DND-41 (cell line): ENCODE measurements around the gene PIEZO1.

Experiments used
- ATAC-seq: fragments of 200-7000 bp; cut with Tn5 transposase; 3 replicates; pipeline ENCODE4 v1.9.1; 2021; ENCODE audit warnings: low read depth; ENCODE audit not compliant: insufficient read depth
- DNase-seq: peaks from one replicate; pipeline ENCODE4 v3.0.0-alpha.2; 2020
- H2AFZ ChIP-seq: 2 replicates; pipeline ENCODE4 v1.6.0; 2012; ENCODE audit warnings: low read depth, low read length
- H3K27ac ChIP-seq: 2 replicates; pipeline ENCODE4 v1.5.1; 2012; ENCODE audit warnings: low read length, inconsistent platforms
- H3K27me3 ChIP-seq: fragments of 200-600 bp; sonication (generic); 2 replicates; pipeline ENCODE4 v1.6.0; 2012; ENCODE audit warnings: low read length, mild to moderate bottlenecking, inconsistent platforms; ENCODE audit not compliant: insufficient read depth, poor library complexity
- H3K36me3 ChIP-seq: 2 replicates; pipeline ENCODE4 v1.5.1; 2012; ENCODE audit warnings: low read length, inconsistent platforms; ENCODE audit not compliant: insufficient read depth
- H3K4me1 ChIP-seq: 2 replicates; pipeline ENCODE4 v1.5.1; 2012; ENCODE audit warnings: mild to moderate bottlenecking, low read length; ENCODE audit not compliant: insufficient read depth
- H3K4me2 ChIP-seq: 2 replicates; pipeline ENCODE4 v1.6.0; 2012; ENCODE audit warnings: mild to moderate bottlenecking, moderate library complexity, low read length, inconsistent platforms; ENCODE audit not compliant: insufficient read depth
- H3K4me3 ChIP-seq, 2 experiments: fragments of 200-600 bp in 1 of 2; shearing (Covaris generic) in 1 of 2; 2 replicates each; pipeline ENCODE4 v1.5.1; 2012 to 2016; ENCODE audit warnings: inconsistent platforms in 2 of 2, low read length in 2 of 2, mild to moderate bottlenecking in 2 of 2, low read depth in 1 of 2, moderate library complexity in 1 of 2
- H3K79me2 ChIP-seq: 2 replicates; pipeline ENCODE4 v1.6.0; 2012; ENCODE audit warnings: low read length, inconsistent platforms; ENCODE audit not compliant: insufficient read depth
- H3K9ac ChIP-seq: 2 replicates; pipeline ENCODE4 v1.6.0; 2012; ENCODE audit warnings: low read depth, mild to moderate bottlenecking, inconsistent platforms, low read length, moderate library complexity
- H3K9me3 ChIP-seq: 2 replicates; pipeline ENCODE4 v1.5.1; 2012; ENCODE audit warnings: low read length, moderate library complexity, mild to moderate bottlenecking, inconsistent platforms; ENCODE audit not compliant: insufficient read depth, severe bottlenecking
- H4K20me1 ChIP-seq: 2 replicates; pipeline ENCODE4 v1.6.0; 2012; ENCODE audit warnings: low read length; ENCODE audit not compliant: insufficient read depth
- EZH2 ChIP-seq: IDR thresholded peaks from 3 replicates; pipeline ENCODE4 v1.6.1; 2012; ENCODE audit warnings: borderline replicate concordance, low read depth, mild to moderate bottlenecking, moderate library complexity, low read length, inconsistent platforms; ENCODE audit not compliant: severe bottlenecking
- TF ChIP-seq, protein P1 (sequence below): IDR thresholded peaks from 2 replicates; pipeline ENCODE4 v1.5.1; 2012; ENCODE audit warnings: borderline replicate concordance, low read length, moderate library complexity, mild to moderate bottlenecking; ENCODE audit not compliant: poor library complexity, severe bottlenecking; ENCODE audit errors: extremely low read depth

PIEZO1 gene

DNA sequence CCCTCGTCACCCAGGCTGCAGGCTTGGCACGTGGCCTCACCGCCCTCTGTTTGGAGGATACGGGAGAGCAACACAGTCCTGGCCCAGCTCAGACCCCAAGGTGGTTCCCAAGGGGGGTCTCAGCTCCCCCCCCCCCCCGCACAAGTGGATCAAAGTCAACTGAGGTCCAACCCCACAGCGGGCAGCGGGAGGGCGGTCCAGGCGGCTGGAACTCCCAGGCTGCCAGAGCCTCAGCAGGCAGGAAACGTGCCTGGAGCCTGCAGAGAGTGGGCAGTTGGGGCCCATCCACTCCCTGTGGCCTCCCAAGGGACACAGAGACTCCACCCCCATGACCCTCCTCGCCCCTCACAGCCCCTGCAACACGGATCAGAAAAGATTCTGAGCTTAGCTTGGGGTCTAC, 36.7 kb downstream of the PIEZO1 start:
- DNase-seq, result no peak
- H3K9me3 ChIP-seq, result no peaks in the 10 kb centered on the region
- no peak overlapping the region for H2AFZ ChIP-seq
- no peak for TF ChIP-seq EZH2
- TF ChIP-seq, protein P1, sequence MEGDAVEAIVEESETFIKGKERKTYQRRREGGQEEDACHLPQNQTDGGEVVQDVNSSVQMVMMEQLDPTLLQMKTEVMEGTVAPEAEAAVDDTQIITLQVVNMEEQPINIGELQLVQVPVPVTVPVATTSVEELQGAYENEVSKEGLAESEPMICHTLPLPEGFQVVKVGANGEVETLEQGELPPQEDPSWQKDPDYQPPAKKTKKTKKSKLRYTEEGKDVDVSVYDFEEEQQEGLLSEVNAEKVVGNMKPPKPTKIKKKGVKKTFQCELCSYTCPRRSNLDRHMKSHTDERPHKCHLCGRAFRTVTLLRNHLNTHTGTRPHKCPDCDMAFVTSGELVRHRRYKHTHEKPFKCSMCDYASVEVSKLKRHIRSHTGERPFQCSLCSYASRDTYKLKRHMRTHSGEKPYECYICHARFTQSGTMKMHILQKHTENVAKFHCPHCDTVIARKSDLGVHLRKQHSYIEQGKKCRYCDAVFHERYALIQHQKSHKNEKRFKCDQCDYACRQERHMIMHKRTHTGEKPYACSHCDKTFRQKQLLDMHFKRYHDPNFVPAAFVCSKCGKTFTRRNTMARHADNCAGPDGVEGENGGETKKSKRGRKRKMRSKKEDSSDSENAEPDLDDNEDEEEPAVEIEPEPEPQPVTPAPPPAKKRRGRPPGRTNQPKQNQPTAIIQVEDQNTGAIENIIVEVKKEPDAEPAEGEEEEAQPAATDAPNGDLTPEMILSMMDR, result no peak
- no peak overlapping the region for H3K27ac ChIP-seq
- peaks cover 26% of the 10 kb centered on the region for H3K79me2 ChIP-seq
- no peaks in the 10 kb centered on the region for H3K4me1 ChIP-seq
- H3K27me3 ChIP-seq, result no peaks in the 10 kb centered on the region
- H3K4me2 ChIP-seq, result no peak overlapping the region
- H4K20me1 ChIP-seq, result peaks cover 52% of the 10 kb centered on the region
- peaks cover 33% of the 10 kb centered on the region for H3K36me3 ChIP-seq
- no peak for ATAC-seq
- H3K4me3 ChIP-seq, result no peak overlapping the region
- H3K9ac ChIP-seq, result no peak overlapping the region

DNA sequence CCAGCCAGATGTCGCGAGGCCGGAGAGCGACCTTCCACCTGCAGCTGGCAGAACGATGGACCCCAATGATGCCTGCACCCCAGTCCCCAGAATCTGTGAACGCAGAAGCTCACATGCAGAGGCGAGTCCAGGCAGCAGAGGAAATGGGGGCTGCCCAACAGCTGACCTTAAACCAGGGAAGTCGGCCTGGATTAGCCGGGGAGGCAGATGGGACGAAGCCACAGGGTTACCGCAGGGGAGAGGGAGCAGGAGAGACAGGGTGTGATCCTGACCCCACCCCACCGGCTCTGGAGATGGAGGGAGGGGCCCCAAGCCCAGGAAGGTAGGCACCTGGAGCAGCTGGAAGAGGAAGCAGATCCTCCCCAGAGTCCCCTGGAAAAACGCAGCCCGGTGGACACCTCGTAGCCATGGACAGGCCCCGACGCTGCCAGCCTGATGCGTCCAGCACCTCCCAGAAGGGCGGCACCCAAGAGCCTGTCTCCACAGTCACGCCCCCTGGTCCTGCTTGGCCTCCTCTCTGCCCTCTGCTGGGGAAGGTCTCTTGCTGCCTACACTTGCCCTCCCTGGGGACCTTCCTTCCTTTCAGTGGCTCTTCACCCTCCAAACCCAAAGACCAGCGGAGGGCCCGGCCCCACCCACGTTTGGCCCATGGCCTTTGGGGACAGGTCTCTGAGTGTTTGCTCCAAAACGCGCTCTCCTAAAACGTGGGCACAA, 37.3 kb downstream of the PIEZO1 start:
- Histone ChIP-seq H3K9me3 (no peaks in the 10 kb centered on the region), H3K79me2 (peaks cover 26% of the 10 kb centered on the region), H3K36me3 (peaks cover 38% of the 10 kb centered on the region), H3K27ac (no peak overlapping the region), H4K20me1 (peaks cover 55% of the 10 kb centered on the region), H3K4me2 (no peak overlapping the region), H3K9ac (no peak overlapping the region), H3K27me3 (no peaks in the 10 kb centered on the region), H2AFZ (no peak overlapping the region), H3K4me3 (no peak overlapping the region), H3K4me1 (no peaks in the 10 kb centered on the region)
- DNase-seq (peak; percentile 60), ATAC-seq (peak; percentile 62; the same call in 2 of the 3 replicates)
- no peak for TF ChIP-seq EZH2
- TF ChIP-seq, protein P1, result peak; percentile 57

DNA sequence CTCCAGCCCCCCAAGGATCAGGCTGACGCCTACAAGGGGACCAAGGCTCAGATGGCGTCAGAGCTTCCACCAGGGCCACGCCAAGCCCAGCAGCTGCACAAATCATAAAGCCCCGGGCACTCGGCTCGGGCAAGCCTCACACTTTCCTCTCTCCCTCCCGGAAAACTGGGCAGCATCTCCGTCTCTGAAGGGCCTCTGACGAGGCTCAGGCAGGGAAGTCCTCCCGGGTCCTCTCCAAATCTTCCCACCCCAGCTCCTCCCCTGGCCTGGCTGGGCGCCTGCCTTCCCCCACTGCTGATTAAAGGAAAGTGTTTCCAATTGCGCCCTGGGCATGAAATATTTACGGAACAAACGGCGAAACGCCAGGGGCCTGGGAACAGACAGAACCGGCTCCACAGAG, 38.5 kb downstream of the PIEZO1 start:
- Histone ChIP-seq H3K9me3 (no peaks in the 10 kb centered on the region), H3K4me3 (no peak overlapping the region), H3K27ac (no peak overlapping the region), H3K27me3 (no peaks in the 10 kb centered on the region), H3K4me2 (no peak overlapping the region), H3K4me1 (no peaks in the 10 kb centered on the region), H4K20me1 (peaks cover 56% of the 10 kb centered on the region), H2AFZ (no peak overlapping the region), H3K36me3 (peaks cover 38% of the 10 kb centered on the region), H3K9ac (no peak overlapping the region), H3K79me2 (peaks cover 14% of the 10 kb centered on the region)
- TF ChIP-seq EZH2, result no peak
- TF ChIP-seq, protein P1, result no peak
- no peak for DNase-seq
- ATAC-seq, result no peak
